Inferior parietal cortex (tissue), 1 donor: ENCODE data around the gene SIPA1.

Source experiments
- DNase-seq: peaks from one replicate; pipeline ENCODE4 v3.0.0-alpha.2; 2016; ENCODE audit errors: extremely low spot score

SIPA1 gene

DNA sequence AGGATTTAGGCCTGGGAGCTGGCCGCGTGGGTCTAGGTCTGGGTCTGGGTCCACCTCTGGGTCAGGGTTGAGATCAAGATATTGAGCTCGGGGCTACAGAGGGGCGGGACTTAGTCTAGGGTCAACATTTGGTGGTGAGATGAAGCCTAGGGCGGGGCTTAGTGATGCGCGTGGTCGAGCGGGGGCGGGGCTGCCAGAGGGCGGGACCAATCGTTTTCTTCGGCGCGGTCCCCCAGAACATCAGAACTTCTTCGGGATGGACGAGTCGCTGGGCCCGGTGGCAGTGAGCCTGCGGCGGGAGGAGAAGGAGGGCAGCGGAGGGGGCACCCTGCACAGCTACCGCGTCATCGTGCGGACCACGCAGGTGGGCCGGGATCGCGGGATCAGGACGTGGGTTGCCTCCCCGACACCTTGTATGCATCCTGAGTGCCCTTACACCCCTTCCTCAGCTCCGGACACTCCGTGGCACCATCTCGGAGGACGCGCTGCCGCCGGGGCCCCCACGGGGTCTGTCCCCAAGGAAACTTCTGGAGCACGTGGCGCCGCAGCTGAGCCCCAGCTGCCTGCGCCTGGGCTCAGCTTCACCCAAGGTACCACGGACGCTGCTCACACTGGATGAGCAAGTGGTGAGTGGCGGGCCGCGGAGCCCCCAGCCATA is 4.2 kb downstream of the SIPA1 start:
- no peak for DNase-seq

DNA sequence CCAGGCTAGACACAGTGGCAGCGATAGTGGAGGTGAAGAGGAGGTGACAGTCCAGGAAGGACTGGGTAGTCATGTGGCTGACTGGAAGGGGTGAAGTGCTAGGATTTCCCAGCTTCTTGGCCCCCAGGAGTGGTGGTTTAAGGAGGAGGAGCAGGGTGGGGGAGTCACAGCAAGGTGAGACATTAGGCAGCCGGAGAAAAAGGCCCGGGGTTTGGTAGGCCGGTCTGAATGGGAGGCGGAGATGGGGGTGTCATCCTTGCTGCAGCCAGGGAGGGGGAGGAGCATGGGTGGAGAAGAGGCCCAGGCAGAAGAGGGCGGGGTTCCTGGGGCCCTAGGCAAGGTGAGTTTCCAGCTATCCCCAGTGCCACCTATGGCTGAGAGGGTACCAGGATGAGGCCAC is 6.1 kb downstream of the SIPA1 start:
- no peak for DNase-seq

DNA sequence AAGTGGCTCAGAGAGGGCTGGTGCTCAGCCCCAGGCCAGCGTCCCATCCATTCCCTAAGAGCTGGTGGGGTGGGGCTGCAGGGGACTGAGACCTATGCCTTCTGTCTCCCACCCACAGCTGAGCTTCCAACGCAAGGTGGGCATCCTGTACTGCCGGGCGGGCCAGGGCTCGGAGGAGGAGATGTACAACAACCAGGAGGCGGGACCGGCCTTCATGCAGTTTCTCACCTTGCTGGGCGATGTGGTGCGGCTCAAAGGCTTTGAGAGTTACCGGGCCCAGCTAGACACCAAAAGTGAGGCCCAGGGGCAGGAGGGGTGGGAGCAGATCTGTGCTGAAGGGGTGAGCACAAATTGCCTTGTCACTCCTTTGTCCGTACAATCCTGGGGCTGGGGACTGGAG is 6.9 kb downstream of the SIPA1 start:
- no peak for DNase-seq

DNA sequence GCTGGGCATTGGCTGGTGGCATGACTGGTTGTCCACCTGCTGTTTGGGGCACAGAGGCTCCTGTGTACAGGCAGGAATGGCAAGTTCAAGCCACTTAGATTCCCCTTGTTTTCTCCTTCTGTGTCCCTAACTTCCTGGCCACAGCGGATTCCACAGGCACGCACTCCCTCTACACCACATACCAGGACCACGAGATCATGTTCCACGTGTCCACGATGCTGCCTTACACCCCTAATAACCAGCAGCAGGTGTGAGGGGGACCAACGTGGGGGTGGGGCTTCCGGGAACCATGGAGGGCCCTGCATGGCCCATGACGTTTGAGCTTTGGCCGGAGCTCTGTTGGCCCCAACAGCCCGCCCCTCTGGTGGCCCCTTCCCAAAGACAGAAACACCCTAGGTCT is 7.8 kb downstream of the SIPA1 start:
- no peak for DNase-seq

DNA sequence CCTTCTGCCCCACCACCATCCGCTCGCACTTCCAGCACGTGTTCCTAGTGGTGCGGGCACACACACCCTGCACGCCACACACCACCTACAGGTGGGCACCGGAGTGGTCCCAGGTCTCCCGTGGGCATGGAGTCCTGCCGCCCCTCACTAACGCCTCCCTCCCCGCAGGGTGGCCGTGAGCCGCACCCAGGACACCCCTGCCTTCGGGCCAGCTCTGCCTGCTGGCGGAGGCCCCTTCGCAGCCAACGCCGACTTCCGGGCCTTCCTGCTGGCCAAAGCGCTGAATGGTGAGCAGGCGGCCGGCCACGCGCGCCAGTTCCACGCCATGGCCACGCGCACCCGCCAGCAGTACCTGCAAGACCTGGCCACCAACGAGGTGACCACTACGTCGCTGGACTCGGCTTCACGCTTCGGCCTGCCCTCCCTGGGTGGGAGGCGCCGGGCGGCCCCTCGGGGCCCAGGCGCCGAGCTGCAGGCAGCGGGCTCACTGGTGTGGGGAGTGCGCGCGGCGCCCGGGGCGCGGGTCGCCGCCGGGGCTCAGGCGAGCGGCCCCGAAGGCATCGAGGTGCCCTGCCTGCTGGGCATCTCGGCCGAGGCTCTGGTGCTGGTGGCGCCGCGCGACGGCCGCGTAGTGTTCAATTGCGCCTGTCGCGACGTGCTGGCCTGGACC is 8.5 kb downstream of the SIPA1 start:
- DNase-seq: no peak

DNA sequence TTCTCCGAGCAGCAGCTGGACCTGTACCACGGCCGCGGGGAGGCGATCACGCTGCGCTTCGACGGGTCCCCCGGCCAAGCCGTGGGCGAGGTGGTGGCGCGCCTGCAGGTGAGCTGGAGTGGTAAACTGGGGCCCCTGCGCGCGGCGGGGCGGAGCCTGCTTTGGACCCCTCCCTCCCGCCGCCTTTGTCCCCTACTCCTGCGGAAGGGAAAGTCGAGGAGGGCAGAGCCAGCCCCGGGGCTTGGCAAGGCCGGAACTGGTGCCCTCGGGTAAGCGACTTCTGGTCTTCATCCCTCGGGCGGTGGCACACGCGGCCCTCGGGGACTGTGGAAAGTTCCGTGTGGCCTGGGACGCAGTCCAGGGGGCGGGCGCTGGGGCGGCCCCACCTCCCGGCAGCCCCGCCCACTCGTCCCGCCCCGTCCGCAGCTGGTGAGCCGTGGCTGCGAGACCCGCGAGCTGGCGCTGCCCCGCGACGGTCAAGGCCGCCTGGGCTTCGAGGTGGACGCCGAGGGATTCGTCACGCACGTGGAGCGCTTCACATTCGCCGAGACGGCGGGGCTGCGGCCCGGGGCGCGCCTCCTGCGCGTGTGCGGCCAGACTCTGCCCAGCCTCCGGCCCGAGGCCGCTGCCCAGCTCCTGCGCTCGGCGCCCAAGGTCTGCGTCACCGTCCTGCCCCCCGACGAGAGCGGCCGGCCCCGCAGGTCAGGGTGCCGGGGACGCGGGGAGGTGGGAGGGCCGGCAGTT is 9.2 kb downstream of the SIPA1 start:
- DNase-seq: no peak

DNA sequence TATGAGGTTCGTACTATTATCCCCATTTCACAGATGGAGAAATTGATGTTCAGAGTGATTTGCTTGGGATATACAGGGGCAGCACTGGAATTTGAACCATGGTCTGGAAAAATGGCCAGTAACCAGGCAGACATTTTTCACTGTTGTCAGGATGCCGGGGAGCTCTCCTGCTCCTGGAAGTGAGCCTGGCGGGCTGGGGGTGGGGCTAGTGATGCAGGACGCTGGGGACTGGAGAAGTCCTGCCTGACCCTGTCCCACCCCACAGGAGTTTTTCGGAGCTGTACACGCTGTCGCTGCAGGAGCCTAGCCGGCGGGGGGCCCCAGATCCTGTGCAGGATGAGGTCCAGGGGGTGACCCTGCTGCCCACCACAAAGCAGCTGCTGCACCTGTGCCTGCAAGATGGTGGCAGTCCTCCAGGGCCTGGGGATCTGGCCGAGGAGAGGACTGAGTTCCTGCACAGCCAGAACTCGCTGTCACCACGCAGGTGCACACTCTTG is 11.1 kb downstream of the SIPA1 start:
- DNase-seq: no peak

DNA sequence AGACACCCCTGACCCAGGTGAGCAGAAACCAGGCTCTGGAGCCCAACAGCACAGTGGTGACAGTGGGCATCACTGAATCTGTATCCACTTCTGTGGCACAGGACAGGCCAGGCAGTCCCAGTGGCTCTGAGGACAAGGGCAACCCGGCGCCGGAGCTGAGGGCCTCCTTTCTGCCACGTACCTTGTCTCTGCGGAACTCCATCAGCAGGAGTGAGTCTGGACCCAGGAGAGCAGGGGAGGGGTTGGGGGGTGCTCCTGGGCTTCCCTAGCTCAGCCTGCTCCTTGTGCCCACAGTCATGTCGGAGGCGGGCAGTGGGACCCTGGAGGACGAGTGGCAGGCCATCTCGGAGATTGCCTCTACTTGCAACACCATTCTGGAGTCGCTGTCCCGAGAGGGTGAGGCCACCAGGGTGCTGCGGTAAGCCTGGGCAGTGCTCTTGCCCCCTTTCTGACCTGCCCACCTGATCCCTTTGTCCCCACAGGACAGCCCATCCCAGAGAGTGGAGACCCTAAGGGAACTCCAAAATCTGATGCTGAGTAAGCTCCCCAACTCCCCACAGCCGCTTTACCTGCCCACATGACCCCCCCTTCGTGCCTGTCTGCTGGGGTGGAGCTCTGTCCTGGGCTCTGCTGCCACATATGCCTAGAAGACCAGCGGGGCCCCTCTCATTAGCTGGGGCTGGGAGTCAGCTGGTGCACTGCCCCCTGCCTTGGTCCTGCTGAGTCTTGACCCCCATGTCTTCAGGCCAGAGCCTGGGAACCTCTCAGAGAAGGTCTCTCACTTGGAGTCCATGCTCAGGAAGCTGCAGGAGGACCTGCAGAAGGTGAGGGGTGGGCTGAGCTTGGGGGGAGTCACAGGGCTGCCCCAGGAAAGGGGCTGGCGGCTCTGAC is 12.0 kb downstream of the SIPA1 start:
- no peak for DNase-seq

DNA sequence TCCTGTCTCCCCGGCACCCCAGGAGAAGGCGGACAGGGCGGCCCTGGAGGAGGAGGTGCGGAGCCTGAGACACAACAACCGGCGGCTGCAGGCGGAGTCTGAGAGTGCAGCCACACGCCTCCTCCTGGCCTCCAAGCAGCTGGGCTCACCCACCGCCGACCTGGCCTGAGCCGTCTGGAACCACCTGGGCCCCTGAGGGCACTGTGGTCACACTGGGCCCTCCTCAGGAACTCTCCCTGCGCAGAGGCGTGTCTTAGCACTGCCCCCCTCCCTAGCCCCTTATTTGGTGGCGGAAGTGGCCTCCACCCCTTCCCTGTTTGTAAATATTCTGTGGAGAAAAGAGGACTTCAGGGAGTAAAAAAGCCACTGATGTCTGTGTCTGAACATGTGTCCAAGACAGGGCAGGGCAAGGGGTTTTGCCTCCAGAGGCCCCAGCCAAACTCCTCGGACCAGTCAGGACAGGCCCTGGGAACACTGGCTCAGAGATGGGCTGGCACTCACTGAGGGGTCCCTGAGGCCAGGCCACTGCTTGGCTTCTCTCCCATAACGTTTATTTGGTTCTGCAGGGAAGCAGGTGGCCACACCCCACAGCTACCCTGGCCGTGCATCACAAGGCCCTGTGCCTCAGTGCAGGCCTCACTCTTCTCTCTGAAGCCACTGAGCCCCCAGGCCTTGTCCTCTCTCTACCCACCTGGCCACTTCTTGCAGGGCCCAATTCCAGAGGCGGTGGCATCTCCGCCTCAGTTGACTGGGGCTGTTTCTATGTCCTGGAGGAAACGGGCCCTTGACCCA is 12.8 kb downstream of the SIPA1 start:
- no peak for DNase-seq

DNA sequence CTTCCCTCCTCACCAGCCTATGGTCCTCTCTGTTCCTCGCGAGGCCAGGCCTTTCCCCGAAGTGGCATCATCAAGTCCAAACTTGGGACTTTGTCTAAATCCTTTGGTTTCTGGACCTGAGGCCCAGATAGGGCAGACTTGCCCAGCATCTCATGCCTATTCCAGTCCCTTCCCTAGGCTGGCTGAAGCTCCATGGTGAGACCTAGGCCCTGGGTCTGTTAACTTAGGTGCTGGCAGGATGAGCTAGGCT is 13.4 kb downstream of the SIPA1 start:
- DNase-seq: no peak

DNA sequence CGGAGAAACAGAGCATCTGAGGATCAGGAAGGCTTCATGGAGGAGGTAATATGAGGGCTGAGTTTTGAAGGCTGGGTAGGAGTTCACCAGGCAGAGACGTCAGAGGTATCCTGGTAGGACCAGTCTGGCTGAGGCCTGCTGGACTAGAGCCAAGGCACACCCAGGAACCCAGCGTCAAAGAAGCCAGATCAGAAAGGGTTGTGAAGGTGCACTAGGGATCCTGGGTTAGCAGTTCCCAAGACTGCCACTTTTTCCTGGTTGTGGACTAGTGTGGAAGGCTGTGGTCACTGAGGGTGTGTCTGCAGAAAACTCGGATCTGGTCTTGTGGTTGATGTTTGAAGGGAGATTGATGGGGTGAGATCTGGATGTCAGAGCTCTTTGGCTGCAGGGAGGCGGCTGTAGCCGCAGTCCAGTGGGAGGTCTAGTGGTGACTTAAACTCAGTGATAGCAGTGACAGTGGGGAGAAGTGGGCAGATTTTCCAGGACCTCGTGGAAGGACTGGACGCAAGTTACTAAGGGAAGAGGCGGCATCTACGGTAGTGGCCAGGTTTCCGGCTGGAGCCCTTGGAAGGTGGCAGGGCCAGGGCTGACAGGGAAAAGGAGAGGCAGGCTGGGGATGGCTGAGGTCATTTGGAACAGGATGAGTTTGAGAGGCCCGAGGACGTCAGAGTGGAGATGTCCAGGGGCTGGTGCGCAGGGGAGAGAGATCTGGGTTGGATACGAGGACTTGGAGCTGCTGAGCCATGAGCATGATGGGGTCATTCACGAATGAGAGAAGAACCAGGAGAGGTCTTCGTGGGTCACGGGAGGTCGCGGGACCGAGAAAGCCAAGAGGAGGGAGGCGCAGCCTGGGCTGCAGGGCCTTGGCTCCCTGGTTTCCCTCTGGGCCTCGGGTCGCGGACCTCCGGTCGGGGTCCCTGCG is 13.9 kb downstream of the SIPA1 start:
- DNase-seq: no peak

DNA sequence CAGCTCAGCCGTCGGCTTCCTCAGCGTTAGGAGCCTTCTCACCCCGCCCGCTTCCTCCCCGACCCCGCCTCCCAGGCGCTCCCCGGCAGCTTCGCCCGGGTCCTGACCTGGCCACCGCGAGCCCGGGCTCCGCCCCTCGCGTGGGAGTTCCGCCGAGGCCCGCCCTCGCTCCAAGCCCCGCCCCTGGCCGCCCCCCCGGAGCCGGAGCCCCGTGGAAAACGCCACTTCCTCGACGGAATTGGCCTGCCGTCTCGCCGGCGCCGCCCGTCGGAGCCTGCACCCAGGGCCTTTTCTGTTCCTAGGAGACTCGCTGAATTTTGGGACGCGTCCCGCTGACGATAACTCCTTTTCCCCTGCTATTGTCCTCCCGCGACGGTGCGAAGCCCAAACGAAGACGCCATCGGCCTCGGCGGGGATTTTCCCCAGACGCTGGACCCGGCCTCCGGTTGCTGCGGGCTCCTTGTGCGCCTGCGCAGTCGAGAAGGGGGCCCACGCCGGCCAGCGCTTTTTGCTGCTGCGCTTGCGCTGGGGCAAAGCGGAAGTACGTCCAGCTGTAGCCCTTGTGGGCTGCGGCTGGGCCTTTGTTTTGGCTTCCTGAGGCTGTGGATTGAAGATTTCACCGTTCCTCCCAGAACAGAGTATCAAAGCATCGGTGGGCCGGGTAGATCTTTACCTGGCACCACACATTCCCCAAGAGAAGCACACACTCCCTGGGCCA is 14.8 kb downstream of the SIPA1 start:
- DNase-seq: peak; percentile 93

DNA sequence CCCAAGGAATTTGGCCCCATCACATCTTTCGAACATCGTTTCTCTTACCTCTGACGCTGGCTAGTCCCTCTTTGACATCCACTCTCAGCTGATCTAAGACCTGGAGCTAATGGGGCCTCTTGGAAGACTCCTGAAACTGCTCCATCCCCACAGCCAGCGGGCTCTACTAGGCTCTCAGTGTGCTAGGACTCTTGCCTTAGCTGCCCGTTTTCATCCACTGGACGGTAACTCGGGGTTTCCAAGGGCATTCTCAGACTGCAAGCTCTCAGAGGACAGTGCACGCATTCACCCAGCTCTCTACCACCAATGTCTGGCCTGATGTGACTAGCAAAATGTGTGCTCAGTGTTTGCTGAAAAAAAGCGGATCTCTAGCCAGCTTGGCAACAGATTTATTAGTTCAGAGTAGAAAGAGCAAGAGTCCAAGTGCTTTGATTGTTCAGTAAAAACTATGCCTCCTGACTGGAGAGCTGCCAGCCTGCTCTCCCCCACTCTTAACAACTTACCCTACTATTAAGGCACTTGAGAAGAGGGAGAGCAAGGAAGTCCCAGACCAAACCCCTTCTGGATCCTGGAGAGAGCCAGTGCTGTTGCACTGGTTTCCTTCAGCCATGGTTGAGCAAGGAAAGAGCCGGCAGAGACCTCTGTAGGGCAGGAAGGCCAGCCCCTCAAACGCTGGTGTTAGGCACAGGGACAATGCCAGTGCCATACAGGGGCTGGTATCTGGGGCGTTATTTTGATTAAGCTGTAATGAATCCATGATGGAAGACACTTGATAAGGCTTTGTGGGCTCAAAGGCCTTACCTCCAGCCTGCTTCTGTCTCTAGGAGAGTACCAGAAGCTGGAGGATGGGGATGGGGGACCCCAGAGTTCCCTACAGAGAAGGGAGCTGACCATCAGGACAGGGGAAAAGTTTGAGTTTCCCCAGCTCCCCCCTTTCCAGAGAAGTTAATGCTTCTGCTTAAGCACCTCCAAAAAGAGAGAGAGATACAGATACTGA is 15.6 kb downstream of the SIPA1 start:
- peak; percentile 37 for DNase-seq

DNA sequence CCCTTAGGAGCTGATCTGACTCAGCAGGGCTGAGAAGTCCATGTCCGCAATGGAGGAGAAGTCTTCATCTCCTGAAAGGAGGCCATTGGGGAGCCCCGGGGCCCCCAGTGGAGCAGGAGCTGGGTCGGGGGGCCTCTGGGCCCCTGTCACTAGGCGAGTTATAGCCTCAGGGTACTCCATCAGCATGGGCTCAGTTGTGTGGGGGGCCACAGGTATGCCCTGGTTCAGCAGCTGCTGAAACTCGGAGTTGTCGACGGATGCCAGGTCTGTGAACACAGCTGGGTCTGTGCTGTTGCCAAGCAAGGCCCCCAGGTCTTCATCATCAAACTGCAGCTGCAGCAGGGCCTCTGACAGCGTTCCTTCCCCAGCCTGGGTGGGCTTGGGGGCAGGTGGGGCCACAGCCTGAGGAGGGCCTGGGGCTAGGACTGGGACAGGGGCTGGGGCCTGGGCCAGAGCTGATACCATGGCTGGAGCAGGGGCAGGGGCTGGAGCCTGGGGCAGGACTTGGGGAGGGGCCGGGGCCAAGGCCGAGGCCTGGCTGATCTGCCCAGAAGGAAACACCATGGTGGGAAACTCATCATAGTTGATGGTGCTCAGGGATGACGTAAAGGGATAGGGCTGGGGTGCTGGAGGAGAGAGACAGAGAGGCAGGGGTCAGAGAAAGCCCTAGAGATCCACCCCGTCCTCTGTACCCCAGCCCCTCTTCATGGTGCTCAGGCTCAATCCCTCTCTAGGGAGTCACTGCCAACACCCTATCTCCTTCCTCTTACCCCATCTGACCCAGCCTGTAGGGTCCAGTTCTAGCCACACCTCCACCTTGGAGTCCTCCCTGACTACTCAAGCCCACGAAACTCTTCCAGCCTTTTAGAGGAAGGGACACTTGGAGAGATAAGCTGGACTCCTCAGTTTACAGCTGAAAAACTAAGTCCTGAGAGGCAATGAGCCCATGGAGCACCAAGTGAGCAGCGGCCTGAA is 16.8 kb downstream of the SIPA1 start:
- no peak for DNase-seq

DNA sequence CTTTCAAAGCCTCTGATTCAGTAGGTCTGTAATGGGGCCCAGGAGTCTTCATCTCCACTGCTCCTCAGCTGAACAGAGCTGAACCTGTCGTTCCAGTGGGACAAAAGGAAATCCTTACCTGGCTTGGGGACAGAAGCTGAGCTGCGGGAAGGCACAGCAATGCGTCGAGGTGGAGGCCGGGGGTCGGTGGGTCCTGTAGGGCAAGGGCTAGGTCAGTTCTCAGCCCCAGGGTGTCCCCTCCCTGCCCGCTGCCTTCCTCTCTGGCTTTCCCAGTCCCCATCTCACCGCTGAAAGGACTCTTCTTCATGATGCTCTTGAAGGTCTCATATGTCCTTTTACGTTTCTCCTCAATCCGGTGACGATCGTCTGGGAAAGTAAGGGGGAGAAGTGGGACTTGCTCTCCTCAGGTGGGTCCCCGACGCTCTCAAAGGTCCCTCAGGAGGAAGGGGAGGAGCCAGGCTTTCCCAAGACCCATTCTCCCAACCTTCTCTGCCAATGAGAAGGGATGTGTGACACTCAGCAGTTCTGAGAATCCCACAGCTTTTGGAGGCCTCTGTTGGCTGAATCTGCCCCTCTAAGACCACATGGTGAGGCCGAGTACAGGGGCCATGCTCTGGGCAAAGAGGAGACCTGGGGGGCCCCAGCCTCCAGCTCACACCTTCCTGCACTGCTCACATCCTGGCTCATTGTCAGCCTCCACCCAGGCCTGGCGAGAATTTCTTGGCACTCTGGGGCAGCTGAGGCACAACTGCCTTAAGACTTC is 17.9 kb downstream of the SIPA1 start:
- no peak for DNase-seq

DNA sequence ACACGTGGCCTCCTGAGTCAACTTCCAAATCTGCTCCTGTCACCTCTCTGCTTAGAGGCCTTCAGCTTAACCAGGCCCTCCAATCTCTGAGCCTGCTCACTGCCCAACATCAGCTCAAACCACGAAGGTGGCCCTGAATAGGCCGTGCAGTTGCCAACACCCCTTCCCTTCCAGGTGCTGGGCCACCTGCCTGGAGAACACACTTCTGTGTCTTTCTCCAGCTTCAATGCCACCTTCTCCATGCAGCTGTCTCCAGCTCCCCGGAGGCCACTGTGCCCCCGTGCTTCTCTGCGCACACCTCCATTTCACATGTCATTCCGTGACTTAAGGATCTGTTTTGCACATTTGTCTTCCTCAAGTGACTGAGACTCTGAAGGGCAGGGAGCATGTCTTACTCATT is 19.5 kb downstream of the SIPA1 start:
- DNase-seq: no peak
